Measurements from ENCODE around the gene IL2RA.

DNA sequence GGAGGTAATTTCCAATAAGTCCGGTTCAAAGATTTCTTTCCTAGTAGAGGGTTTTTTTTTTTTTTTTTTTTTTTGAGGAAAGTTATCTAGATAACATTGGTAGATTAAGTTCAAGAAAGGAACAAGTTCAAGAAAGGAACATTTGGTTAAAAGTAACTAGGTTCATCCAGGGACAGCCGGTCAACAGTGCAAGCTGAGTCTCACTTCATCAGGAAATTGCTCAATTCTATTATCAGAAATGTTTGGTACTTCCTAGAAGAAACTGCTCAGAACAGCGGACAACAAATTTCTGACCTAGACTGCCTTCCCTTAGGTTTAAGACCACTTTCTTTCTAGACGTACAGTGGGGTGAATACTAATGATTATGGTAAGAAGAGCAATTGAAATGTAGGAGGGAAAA, 3.7 kb upstream of the IL2RA start:
- TF ChIP-seq, protein P1, sequence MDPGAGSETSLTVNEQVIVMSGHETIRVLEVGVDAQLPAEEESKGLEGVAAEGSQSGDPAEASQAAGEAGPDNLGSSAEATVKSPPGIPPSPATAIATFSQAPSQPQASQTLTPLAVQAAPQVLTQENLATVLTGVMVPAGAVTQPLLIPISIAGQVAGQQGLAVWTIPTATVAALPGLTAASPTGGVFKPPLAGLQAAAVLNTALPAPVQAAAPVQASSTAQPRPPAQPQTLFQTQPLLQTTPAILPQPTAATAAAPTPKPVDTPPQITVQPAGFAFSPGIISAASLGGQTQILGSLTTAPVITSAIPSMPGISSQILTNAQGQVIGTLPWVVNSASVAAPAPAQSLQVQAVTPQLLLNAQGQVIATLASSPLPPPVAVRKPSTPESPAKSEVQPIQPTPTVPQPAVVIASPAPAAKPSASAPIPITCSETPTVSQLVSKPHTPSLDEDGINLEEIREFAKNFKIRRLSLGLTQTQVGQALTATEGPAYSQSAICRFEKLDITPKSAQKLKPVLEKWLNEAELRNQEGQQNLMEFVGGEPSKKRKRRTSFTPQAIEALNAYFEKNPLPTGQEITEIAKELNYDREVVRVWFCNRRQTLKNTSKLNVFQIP (CRISPR knock-in tag; IDR thresholded peaks at IDR 0.05; ENCODE audit: borderline replicate concordance, low read depth): no peak
- TF ChIP-seq, protein P2, sequence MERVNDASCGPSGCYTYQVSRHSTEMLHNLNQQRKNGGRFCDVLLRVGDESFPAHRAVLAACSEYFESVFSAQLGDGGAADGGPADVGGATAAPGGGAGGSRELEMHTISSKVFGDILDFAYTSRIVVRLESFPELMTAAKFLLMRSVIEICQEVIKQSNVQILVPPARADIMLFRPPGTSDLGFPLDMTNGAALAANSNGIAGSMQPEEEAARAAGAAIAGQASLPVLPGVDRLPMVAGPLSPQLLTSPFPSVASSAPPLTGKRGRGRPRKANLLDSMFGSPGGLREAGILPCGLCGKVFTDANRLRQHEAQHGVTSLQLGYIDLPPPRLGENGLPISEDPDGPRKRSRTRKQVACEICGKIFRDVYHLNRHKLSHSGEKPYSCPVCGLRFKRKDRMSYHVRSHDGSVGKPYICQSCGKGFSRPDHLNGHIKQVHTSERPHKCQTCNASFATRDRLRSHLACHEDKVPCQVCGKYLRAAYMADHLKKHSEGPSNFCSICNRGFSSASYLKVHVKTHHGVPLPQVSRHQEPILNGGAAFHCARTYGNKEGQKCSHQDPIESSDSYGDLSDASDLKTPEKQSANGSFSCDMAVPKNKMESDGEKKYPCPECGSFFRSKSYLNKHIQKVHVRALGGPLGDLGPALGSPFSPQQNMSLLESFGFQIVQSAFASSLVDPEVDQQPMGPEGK (CRISPR knock-in tag; IDR thresholded peaks at IDR 0.05; ENCODE audit: borderline replicate concordance): no peak
- TF ChIP-seq ZNF8 (CRISPR knock-in tag; IDR thresholded peaks at IDR 0.05) (no peak), ZNF565 (CRISPR knock-in tag; conservative IDR thresholded peaks at IDR 0.05; ENCODE audit: low read depth) (no peak), PPARA (CRISPR knock-in tag; IDR thresholded peaks at IDR 0.05; ENCODE audit: borderline replicate concordance) (no peak), ZFP3 (CRISPR knock-in tag; IDR thresholded peaks at IDR 0.05) (no peak)

All from SK-N-SH treated with all-trans-retinoic acid at 6 μM for 48 hours (cell line).